GM20000 (cell line): ENCODE data around the gene KIRREL2.
A peak's percentile ranks its signal among the peaks of the same experiment; 100 is the strongest.

ENCODE experiments used
- DNase-seq: peaks from one replicate; pipeline ENCODE4 v3.0.0; 2012; ENCODE audit warnings: low spot score
- CTCF ChIP-seq: IDR thresholded peaks from 2 replicates; pipeline ENCODE4 v1.5.1; 2012; ENCODE audit warnings: mild to moderate bottlenecking, control low read depth; ENCODE audit errors: extremely low read depth, missing control alignments

Gene KIRREL2

GRCh38 chr19:35879068-35879467, 22.4 kb downstream of the KIRREL2 start:
- DNase-seq, result no peak
- TF ChIP-seq CTCF, result no peak

- peak; percentile 84 for DNase-seq
- no peak for TF ChIP-seq CTCF
These were observed 23.1 kb downstream of the KIRREL2 start for GRCh38 chr19:35879770-35880317.

- DNase-seq, result peak; percentile 76
- TF ChIP-seq CTCF, result peak; percentile 12
These were observed 25.6 kb downstream of the KIRREL2 start for GRCh38 chr19:35882114-35882832.

GRCh38 chr19:35883882-35884281, 27.2 kb downstream of the KIRREL2 start:
- no peak for TF ChIP-seq CTCF
- DNase-seq, result no peak

GRCh38 chr19:35885225-35885738, 28.6 kb downstream of the KIRREL2 start:
- no peak for DNase-seq
- no peak for TF ChIP-seq CTCF

GRCh38 chr19:35885904-35886303, 29.2 kb downstream of the KIRREL2 start:
- DNase-seq, result no peak
- no peak for TF ChIP-seq CTCF

GRCh38 chr19:35887197-35887596, 30.5 kb downstream of the KIRREL2 start:
- no peak for DNase-seq
- no peak for TF ChIP-seq CTCF
